HepG2 (cell line): ENCODE data around the gene FAM162B. TPM values are rescaled to one million over a fixed set of nuclear protein-coding genes. Genes with fewer than 3 reads are reported as not detected.
"Not testable (repeated sequence)": the region's sequence is repeated elsewhere in the genome, so short reads cannot be mapped to it uniquely, and the experiment has no call there.

ENCODE experiments used
- ATAC-seq: fragments of 200-7000 bp; cut with Tn5 transposase; 3 replicates; pipeline ENCODE4 v1.9.1; 2020; ENCODE audit warnings: mild to moderate bottlenecking, moderate library complexity
- BruUV-seq: library from RNA; stranded (reverse); fragments of 400-500 nt; replicated peaks from 2 replicates; lab custom pipeline; 2021; lab: Mats Ljungman, UMichigan
- CTCF ChIA-PET: fragments of 300-600 bp; formaldehyde crosslinking; extraction: SDS; loops from one replicate; lab custom pipeline; 2021; ENCODE audit warnings: low total read pairs, inconsistent platforms, low intra/inter-chr PET ratio; lab: Yijun Ruan, JAX
- POLR2A ChIA-PET: fragments of 350-600 bp; sonication (Branson Sonifier 250); formaldehyde crosslinking; loops from one replicate; lab custom pipeline; 2020; ENCODE audit warnings: antibody characterized with exemption, inconsistent platforms; lab: Yijun Ruan, JAX
- DNase-seq: peaks from one replicate; pipeline ENCODE4 v3.0.0-alpha.2; 2015; ENCODE audit warnings: low spot score
- FAIRE-seq: peaks from 3 replicates; lab custom pipeline; 2011; peaks lifted over from hg19 to GRCh38; lab: Jason Lieb, UNC
- H2AFZ ChIP-seq: one replicate; pipeline ENCODE4 v1.6.1; 2011; ENCODE audit warnings: low read length, inconsistent platforms
- H3K27ac ChIP-seq: fragments of 300-600 bp; 3 replicates; pipeline ENCODE4 v1.8.0; 2011; ENCODE audit warnings: mixed run types, mild to moderate bottlenecking, mixed read lengths, low read length, inconsistent platforms; ENCODE audit not compliant: insufficient read depth; ENCODE audit errors: extremely low read length
- H3K27me3 ChIP-seq, 2 experiments: fragments of 200-600 bp in 1 of 2; 2 replicates in 1 of 2; 3 replicates in 1 of 2; pipeline versions ENCODE4 v1.6.0 to v1.8.0; 2011; ENCODE audit warnings: low read length in 2 of 2, mild to moderate bottlenecking in 2 of 2, moderate library complexity in 2 of 2, inconsistent platforms in 1 of 2; ENCODE audit not compliant: insufficient read depth in 2 of 2, control insufficient read depth in 1 of 2
- H3K36me3 ChIP-seq, 2 experiments: fragments of 200-600 bp in 1 of 2; replicated peaks in 1 of 2; 2 replicates in 1 of 2; 3 replicates in 1 of 2; pipeline versions ENCODE4 v1.5.1 to v1.8.0; 2011; ENCODE audit warnings: low read length in 2 of 2, inconsistent platforms in 1 of 2; ENCODE audit not compliant: insufficient read depth in 2 of 2, control insufficient read depth in 1 of 2
- H3K4me1 ChIP-seq: 2 replicates; pipeline ENCODE4 v1.5.1; 2012; ENCODE audit warnings: low read length, inconsistent platforms; ENCODE audit not compliant: insufficient read depth
- H3K4me2 ChIP-seq: 2 replicates; pipeline ENCODE4 v1.6.0; 2011; ENCODE audit warnings: low read depth, low read length, inconsistent platforms
- H3K4me3 ChIP-seq, 3 experiments: fragments of 200-600 bp in 1 of 3; sonication (generic), shearing (Covaris generic) in 1 of 3; replicated peaks in 1 of 3; 2 replicates each; pipeline ENCODE4 v1.5.1; 2011 to 2016; ENCODE audit warnings: low read length in 3 of 3, inconsistent platforms in 2 of 3, low read depth in 2 of 3, mild to moderate bottlenecking in 2 of 3, control low read depth in 1 of 3, mixed read lengths in 1 of 3; ENCODE audit not compliant: insufficient read depth in 1 of 3
- H3K79me2 ChIP-seq: one replicate; pipeline ENCODE4 v1.6.1; 2011; ENCODE audit warnings: low read length, inconsistent platforms; ENCODE audit not compliant: insufficient read depth
- H3K9ac ChIP-seq: 2 replicates; pipeline ENCODE4 v1.6.0; 2011; ENCODE audit warnings: mild to moderate bottlenecking, low read depth, low read length, inconsistent platforms; ENCODE audit not compliant: insufficient read depth
- H3K9me3 ChIP-seq: 2 replicates; pipeline ENCODE4 v1.5.1; 2012; ENCODE audit warnings: mild to moderate bottlenecking, low read length
- H4K20me1 ChIP-seq: 2 replicates; pipeline ENCODE4 v1.6.0; 2011; ENCODE audit warnings: inconsistent platforms, mild to moderate bottlenecking, low read length, moderate library complexity; ENCODE audit not compliant: insufficient read depth
- FOSL1 ChIP-seq: sonication (generic); formaldehyde crosslinking; IDR thresholded peaks from 2 replicates; pipeline ENCODE4 v1.9.0; 2021; ENCODE audit warnings: missing genetic modification reagents, borderline replicate concordance
- HNF4G ChIP-seq, 2 experiments: sonication (generic) in 1 of 2; formaldehyde crosslinking in 1 of 2; IDR thresholded peaks; 2 replicates each; pipeline versions ENCODE4 v1.4.0 to v1.6.1; 2011 to 2020; ENCODE audit warnings: borderline replicate concordance in 2 of 2, low read depth in 2 of 2, mild to moderate bottlenecking in 2 of 2, low read length in 1 of 2, missing genetic modification reagents in 1 of 2, moderate library complexity in 1 of 2
- KDM6A ChIP-seq: IDR thresholded peaks from 2 replicates; pipeline ENCODE4 v1.6.1; 2016; ENCODE audit warnings: low read depth
- KLF13 ChIP-seq: sonication (generic); formaldehyde crosslinking; IDR thresholded peaks from 2 replicates; pipeline ENCODE4 v1.4.0; 2020; ENCODE audit warnings: mild to moderate bottlenecking, missing genetic modification reagents
- MZF1 ChIP-seq: sonication (generic); formaldehyde crosslinking; IDR thresholded peaks from 2 replicates; pipeline ENCODE4 v1.8.1; 2023; ENCODE audit warnings: mild to moderate bottlenecking, missing genetic modification reagents, borderline replicate concordance
- NFKB2 ChIP-seq: sonication (generic); formaldehyde crosslinking; IDR thresholded peaks from 2 replicates; pipeline ENCODE4 v1.4.0; 2020; ENCODE audit warnings: missing genetic modification reagents, borderline replicate concordance
- PPARG ChIP-seq: conservative IDR thresholded peaks from 2 replicates; pipeline ENCODE4 v1.6.1; 2016; ENCODE audit warnings: missing biosample characterization, missing genetic modification reagents
- SAFB2 ChIP-seq: sonication (generic); formaldehyde crosslinking; IDR thresholded peaks from 2 replicates; pipeline ENCODE4 v1.5.1; 2020; ENCODE audit warnings: missing genetic modification reagents, low read depth, mild to moderate bottlenecking, borderline replicate concordance
- ZFY ChIP-seq: sonication (generic); formaldehyde crosslinking; IDR thresholded peaks from 2 replicates; pipeline ENCODE4 v1.4.0; 2020; ENCODE audit warnings: missing genetic modification reagents
- ZNF143 ChIP-seq: sonication (generic); formaldehyde crosslinking; IDR thresholded peaks from 2 replicates; pipeline ENCODE4 v1.4.0; 2020; ENCODE audit warnings: missing genetic modification reagents
- ZNF383 ChIP-seq: sonication (generic); formaldehyde crosslinking; IDR thresholded peaks from 2 replicates; pipeline ENCODE4 v1.4.0; 2020; ENCODE audit warnings: missing genetic modification reagents, mild to moderate bottlenecking, borderline replicate concordance
- ZNF484 ChIP-seq: sonication (generic); formaldehyde crosslinking; IDR thresholded peaks from 2 replicates; pipeline ENCODE4 v1.5.1; 2020; ENCODE audit warnings: mild to moderate bottlenecking, low read depth, missing genetic modification reagents, borderline replicate concordance
- ZSCAN22 ChIP-seq: sonication (generic); formaldehyde crosslinking; IDR thresholded peaks from 2 replicates; pipeline ENCODE4 v1.4.0; 2020; ENCODE audit warnings: mild to moderate bottlenecking, missing genetic modification reagents
- WGBS: methylation state at CpG from one replicate; pipeline ENCODE4 v1.1.6; 2017; ENCODE audit warnings: low lambda C conversion rate; 5-methylcytosine and 5-hydroxymethylcytosine counted together
- in situ Hi-C: cut with HindIII; loops from 2 replicates; pipeline ENCODE4 v1.10.0; 2017; ENCODE audit warnings: low pct_unique_long_range_greater_than_20kb; ENCODE audit not compliant: extremely low pct_ligation_motif_present
- intact Hi-C: fragments of 100-400 bp; cut with micrococcal nuclease; formaldehyde crosslinking; loops from one replicate; pipeline ENCODE4 v1.10.0; 2022; ENCODE audit not compliant: unreplicated experiment
- polyA plus RNA-seq, 8 experiments: library from polyadenylated mRNA; depleted of rRNA in 3 of 8; stranded (reverse) in 7 of 8; unstranded in 1 of 8; fragments of >200 nt; fragmentation: Illumina TruSeq in 4 of 8; extraction: Trizol in 4 of 8; gene quantifications; 2 replicates each; pipeline versions ENCODE4 v1.2.1 to v1.2.3, GENCODE V29; 2011 to 2016; ENCODE audit warnings: low read depth in 4 of 8, missing spikeins in 1 of 8, mixed read lengths in 1 of 8; ENCODE audit not compliant: insufficient read depth in 1 of 8
- total RNA-seq, 5 experiments: library from RNA; depleted of rRNA; stranded (reverse); fragments of >200 nt; fragmentation: Illumina TruSeq; extraction: Trizol; gene quantifications; 2 replicates each; pipeline ENCODE4 v1.2.3, GENCODE V29; 2016; ENCODE audit warnings: low read depth in 1 of 5

The FAM162B gene
- total and polyA plus RNA-seq, 2 of the 13 experiments (the other 11 are each of a cell fraction or from before 2014, with no cell fraction given) = not detected

DNA sequence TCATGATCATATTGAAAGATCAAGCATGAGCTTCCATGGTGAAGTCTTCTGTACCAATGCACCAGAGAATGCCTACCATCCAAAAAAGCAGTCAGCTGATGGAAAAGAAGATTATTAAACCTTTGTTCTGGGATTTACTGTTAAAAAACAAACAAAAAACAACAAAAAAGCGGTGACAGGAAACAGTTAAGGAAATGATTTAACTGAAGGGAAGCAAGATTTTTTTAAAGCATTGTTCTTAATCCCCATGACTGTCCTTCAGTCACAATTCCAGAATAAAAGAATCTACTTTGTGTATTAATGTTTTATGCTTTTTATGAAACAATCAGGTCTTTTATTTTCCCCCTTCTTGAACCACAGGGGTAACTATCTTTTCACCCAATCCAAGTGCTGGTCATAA, 23.9 kb downstream of the FAM162B start:
- in situ Hi-C loops = no loop called here
- POLR2A ChIA-PET = no interaction called here
- no peak overlapping the region for H2AFZ ChIP-seq
- H4K20me1 ChIP-seq = no peaks in the 10 kb centered on the region
- no peaks in the 10 kb centered on the region for H3K9me3 ChIP-seq
- no peaks in the 10 kb centered on the region for H3K36me3 ChIP-seq
- no TSS peak for BruUV-seq
- 91% methylated on average over 1 of the region's 1 CpG for WGBS
- no peak overlapping the region for H3K4me3 ChIP-seq
- ATAC-seq (no peak), FAIRE-seq (no peak)
- no peaks in the 10 kb centered on the region for H3K4me1 ChIP-seq
- no peaks in the 10 kb centered on the region for H3K79me2 ChIP-seq
- intact Hi-C loops = no loop called here
- no peaks in the 10 kb centered on the region for H3K27me3 ChIP-seq
- CTCF ChIA-PET = no interaction called here
- no peak overlapping the region for H3K4me2 ChIP-seq
- no peak overlapping the region for H3K27ac ChIP-seq
- TF ChIP-seq HNF4G (IDR thresholded peaks at IDR 0.05; ENCODE audit: borderline replicate concordance, low read depth, low read length) (no peak), HNF4G (CRISPR knock-in tag; IDR thresholded peaks at IDR 0.05; ENCODE audit: borderline replicate concordance, low read depth) (no peak), KLF13 (no peak), ZNF484 (no peak), NFKB2 (CRISPR knock-in tag) (no peak), MZF1 (no peak), PPARG (no peak), SAFB2 (no peak), ZFY (CRISPR knock-in tag) (no peak), ZSCAN22 (CRISPR knock-in tag) (no peak), FOSL1 (CRISPR knock-in tag) (no peak), ZNF143 (CRISPR knock-in tag) (no peak), KDM6A (CRISPR knock-in tag) (no peak), ZNF383 (CRISPR knock-in tag) (no peak)
- TF ChIP-seq, all 625 proteins: peak for 0
- no peak overlapping the region for H3K9ac ChIP-seq
- no peak for DNase-seq

DNA sequence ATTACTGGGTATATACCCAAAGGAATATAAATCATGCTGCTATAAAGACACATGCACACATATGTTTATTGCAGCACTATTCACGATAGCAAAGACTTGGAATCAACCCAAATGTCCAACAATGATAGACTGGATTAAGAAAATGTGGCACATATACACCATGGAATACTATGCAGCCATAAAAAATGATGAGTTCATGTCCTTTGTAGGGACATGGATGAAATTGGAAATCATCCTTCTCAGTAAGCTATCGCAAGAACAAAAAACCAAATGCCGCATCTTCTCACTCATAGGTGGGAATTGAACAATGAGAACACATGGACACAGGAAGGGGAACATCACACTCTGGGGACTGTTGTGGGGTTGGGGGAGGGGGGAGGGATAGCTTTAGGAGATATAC, 25.0 kb downstream of the FAM162B start:
- FAIRE-seq, DNase-seq, in situ Hi-C loops, H4K20me1 ChIP-seq, H3K27me3 ChIP-seq, H3K9ac ChIP-seq, H3K9me3 ChIP-seq, H3K4me1 ChIP-seq, intact Hi-C loops, H3K4me2 ChIP-seq, CTCF ChIA-PET, H3K4me3 ChIP-seq, H2AFZ ChIP-seq, H3K36me3 ChIP-seq, POLR2A ChIA-PET, ATAC-seq, BruUV-seq, H3K27ac ChIP-seq, H3K79me2 ChIP-seq: not testable (repeated sequence)
- WGBS = 70% methylated on average over 3 of the region's 3 CpGs
